ENCODE measurements around the gene RXRB. TPM values are rescaled to one million over a fixed set of nuclear protein-coding genes. Genes with fewer than 3 reads are reported as not detected.

The RXRB gene
- total and polyA plus RNA-seq, 10 of the 15 experiments (the other 5 are each of a cell fraction or from before 2014, with no cell fraction given) = 0.71 to 35.0 (median 20.4) TPM

DNA sequence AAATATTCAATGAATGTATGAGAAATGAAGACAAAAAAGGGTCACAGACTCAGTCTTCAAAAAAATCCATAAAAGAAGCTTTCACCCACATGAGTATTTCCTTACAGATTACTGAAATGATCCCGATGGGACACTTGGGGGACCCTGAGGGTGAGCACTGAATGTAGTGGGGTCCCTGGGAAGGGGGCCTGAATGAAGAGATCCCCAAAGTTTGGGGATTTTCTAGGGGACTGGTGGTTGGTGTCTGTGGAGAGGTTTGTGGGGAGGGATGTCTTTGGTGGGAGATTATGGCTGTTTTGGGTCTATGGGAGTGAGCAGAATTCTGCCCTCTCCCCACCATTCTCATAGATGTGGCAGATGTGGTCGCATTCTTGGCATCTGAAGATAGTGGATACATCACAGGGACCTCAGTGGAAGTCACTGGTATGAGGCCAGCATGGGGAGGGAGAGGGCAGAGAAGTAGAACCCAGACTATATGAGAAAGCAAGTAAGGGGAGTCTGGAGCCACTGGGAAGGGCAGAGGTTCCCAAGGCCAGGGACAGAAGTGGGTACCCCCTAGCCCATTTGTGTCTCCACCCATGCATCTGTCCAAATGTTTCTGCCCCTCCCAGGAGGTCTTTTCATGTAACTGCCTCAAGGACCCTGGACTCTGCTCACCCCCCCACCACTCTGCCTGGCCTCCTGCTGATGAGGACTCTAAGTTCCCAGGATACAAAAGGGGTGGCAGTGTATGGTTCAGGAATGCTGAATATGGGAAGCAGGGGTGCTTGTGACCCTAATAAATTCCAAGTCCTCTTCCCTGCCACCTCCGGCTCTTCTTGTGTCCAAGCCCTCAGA, 5.8 kb upstream of the RXRB start:
- POLR2A ChIA-PET = interaction anchor here (0.6 to 0.7 kb wide), 2 partner anchors 113 to 360 kb away, joined by 3 read pairs; no protein-coding TSS in a partner anchor
- RAD21 ChIA-PET (ENCODE audit: unreplicated experiment) = interaction anchor here (2.9 kb wide), 1 partner anchor 43 kb away, joined by 25 read pairs; no protein-coding TSS in a partner anchor
- 78% methylated on average over 3 of the region's 3 CpGs for WGBS (ENCODE audit: insufficient coverage, insufficient replicate concordance, low lambda C conversion rate, missing lambda C conversion rate)
- Histone ChIP-seq H3K79me2 (ENCODE audit: control insufficient read depth, insufficient read depth, low read length) (peaks cover 17% of the 10 kb centered on the region), H3K9me3 (replicated peaks; ENCODE audit: control insufficient read depth, insufficient read depth, low read length) (no peaks in the 10 kb centered on the region), H3K36me3 (ENCODE audit: control insufficient read depth in 2 of 2, insufficient read depth in 2 of 2, low read length in 1 of 2) (peaks cover 8 to 20% of the 10 kb centered on the region in 2 experiments), H3K27me3 (replicated peaks in 1 of 2; ENCODE audit: control insufficient read depth in 2 of 2, insufficient read depth in 2 of 2, low read length in 1 of 2) (no peaks in the 10 kb centered on the region), H3K4me2 (ENCODE audit: control insufficient read depth, insufficient read depth) (peak overlapping the region; percentile 98; the same call in 1 of the 2 replicates), H3K9ac (ENCODE audit: control insufficient read depth, insufficient read depth, low read length) (no peak overlapping the region), H4K20me1 (ENCODE audit: control insufficient read depth, insufficient read depth) (no peaks in the 10 kb centered on the region), H2AFZ (ENCODE audit: control insufficient read depth, low read depth, low read length) (no peak overlapping the region), H3K4me3 (no peak overlapping the region), H3K4me1 (ENCODE audit: control insufficient read depth, insufficient read depth, low read length) (peaks cover 33% of the 10 kb centered on the region), H3K27ac (ENCODE audit: control insufficient read depth, insufficient read depth) (no peak overlapping the region)
- DNase-seq (ENCODE audit: low read depth, low spot score) (no peak), FAIRE-seq (no peak), ATAC-seq (no peak)
- TF ChIP-seq IKZF1 (conservative IDR thresholded peaks at IDR 0.05) (0 out of 2 replicates have a peak, but pooled peaks have one; percentile 14), WRNIP1 (IDR thresholded peaks at IDR 0.05; ENCODE audit: borderline replicate concordance, low read depth, low read length) (no peak)
- in situ Hi-C loops (cut with MboI) (no loop called here), intact Hi-C loops (cut with micrococcal nuclease; ENCODE audit: unreplicated experiment) (loop anchor here (10.0 kb wide), 1 partner anchor 369 kb away; no protein-coding TSS in a partner anchor)
- CTCF ChIA-PET = interaction anchor here (2.4 kb wide), 1 partner anchor 43 kb away, joined by 19 read pairs; no protein-coding TSS in a partner anchor
- BruUV-seq (replicated peaks) = no TSS peak
- SMC1A ChIA-PET (ENCODE audit: uncharacterized antibody, unreplicated experiment) = interaction anchor here (1.3 kb wide), 1 partner anchor 42 kb away, joined by 8 read pairs; no protein-coding TSS in a partner anchor

All from GM12878 (cell line).